Stimulated activated naive CD8-positive, alpha-beta T cell treated with anti-CD3 and anti-CD28 coated beads, Interleukin-15, Interleukin-2, amounts not matched to agents 100 U/mL and 50 U/mL, for 24 hours (primary cell): ENCODE data around the gene KRT36.

Experiments used
- ATAC-seq: fragments of 150-1000 bp; cut with Tn5 transposase; one replicate; pipeline ENCODE4 v1.10.0; 2021
- DNase-seq: peaks from one replicate; pipeline ENCODE4 v3.0.0; 2021

KRT36 gene

DNA sequence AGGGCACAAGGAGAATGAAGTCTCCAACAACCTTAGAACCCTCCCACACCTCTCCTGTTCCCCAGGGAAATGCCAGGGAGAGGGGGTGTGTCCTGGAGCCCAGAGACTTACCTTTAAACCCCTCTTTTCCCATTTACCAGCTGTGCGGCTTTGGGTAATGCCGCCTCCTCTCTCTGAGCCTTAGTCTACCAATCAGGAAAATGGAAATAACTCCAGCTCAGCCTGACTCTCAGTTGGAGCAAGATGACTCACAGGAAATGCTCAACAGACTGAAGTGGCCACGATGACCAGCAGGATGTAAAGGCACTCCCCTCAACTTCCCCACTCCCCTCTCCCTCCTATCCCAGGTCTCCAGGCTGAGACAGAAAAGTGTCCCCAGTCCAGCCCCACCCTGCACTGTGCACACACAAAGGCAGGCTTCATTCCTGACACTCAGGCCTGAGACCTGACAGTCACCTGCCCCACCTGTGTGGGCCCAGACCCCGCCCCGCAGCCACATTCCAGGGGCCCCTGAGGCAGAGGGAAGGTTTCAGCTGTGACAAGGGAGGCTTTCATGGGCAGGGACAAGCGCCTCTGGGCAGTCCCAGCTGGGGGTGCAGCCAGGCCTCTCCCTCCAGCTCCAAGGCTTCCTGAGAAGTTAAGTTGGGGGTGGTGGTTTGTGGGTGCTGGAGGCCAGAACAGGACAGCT, 32.0 kb upstream of the KRT36 start:
- no peak for ATAC-seq
- no peak for DNase-seq

DNA sequence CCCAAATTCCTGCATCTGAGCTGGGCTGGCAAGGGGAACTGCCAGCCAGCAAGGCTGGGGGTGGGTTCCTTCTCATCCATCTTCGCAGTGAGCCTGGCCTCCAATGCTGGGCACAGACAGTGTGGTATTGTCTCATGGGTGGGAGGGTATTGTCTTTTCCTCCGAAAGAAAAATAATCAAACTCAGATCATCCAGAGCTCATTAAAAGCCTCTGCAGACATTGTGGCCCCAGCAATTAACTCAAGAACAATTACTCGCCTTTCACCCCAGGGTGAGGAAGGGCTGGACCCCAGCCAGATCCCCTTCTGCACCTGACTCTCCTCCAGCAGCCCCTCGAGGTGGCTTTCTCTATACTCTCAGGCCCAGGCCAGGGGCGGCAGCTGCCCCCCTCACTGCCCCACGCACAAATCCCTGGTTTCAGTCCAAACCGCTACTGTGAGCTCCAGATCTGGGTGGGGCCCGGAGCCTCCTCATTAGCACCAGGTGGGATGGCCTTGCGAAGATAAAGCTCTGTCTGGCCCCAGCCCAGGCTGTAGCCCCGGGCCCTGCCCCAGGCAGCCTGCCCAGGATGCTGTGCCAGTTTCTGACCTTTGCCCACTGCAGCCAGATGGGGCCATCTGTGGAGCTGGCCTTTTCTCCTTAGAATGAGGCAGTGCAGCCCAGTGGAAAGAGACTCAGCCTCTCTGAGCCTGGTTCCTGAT, 31.3 kb upstream of the KRT36 start:
- no peak for ATAC-seq
- DNase-seq: no peak

DNA sequence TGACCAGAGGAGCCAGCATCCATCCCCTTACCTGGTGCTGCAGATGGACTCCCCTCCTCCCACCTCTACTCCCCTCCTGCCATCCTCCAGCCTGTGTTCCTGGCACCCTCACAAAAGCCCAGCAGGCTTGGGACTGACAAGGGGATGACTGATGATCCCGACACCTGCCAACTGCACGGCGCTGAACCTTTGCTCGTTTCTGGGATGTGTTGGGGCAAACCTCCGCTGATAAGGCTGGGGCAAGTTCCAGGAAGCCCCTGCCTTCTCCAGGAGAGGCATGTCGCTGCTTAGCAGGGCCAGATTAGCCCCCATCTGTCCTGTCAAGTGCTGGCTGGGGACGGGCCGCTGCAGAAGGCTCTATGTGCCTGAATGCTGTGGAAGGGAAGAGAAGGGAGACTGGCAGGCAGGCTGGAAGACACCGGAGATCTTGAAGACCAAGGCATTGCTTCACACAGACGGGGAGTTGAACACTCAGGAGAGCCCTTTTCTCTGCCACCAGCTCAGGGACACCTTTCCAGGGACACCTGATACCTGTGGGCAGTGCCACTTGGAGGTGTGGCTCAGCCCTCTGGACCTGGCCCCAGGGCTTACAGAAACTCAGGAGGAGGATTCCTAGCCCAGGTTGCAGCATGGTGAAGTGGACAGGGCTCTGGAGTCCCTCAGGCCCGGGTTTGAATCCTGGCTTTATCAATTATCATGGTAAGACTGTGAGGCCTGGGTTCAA, 30.0 kb upstream of the KRT36 start:
- DNase-seq (no peak), ATAC-seq (no peak)

DNA sequence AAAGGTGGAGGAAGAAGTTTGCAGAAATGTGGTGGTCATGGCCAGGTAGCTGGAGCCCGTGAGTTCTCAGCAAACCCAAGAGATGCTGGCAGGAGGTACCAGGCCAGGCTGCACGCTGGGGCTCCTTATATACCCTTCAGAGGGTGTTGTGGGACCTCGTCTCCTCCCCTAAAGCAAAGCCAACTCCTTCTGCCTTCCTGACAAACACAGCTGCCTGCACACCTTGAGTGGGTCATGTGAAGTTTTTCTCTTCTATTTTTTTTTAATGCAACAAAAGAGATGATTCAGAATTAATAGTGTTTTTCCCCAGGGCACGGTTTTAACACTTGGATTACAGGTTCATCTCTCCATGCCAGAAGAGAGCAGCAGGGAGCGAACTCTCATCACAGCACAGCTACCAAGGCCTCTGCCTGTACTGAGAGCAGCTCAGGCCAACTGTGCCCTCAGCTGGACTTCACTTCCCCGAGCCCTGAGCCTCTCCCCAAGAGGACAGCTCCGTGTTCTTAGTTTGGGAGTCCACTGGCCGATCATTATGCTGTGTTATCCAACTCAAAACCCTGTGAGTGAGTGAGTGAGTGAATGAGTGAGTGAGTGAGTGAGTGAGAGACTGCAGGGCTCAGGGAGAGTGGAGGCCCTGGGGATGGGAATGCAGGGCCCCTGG, 29.2 kb upstream of the KRT36 start, which contains the start of gene KRT15:
Gene KRT15, minus strand, starts transcription at position 102 of the 661 bp plus-strand sequence. Its CDS starts 63 bp downstream, at position 39.
- DNase-seq: no peak
- no peak for ATAC-seq

DNA sequence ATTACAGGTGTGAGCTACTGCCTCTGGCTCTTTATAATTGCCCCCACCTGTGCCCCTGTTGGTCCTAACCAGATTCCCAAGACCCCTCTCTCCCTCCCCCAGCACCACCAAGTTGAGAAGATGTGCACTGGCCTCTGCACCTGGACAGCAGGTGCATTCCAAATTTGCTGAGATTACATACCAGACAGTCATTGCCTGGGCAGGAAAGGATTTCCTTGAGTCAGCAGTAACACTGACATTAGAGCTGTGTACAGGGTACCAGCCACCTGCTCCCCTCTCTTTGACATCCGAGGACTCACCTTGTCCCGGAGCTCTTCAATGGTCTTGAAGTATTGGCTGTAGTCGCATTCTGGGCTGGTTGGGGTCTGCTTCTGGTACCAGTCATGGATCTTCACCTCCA, 28.3 kb upstream of the KRT36 start:
- ATAC-seq: no peak

DNA sequence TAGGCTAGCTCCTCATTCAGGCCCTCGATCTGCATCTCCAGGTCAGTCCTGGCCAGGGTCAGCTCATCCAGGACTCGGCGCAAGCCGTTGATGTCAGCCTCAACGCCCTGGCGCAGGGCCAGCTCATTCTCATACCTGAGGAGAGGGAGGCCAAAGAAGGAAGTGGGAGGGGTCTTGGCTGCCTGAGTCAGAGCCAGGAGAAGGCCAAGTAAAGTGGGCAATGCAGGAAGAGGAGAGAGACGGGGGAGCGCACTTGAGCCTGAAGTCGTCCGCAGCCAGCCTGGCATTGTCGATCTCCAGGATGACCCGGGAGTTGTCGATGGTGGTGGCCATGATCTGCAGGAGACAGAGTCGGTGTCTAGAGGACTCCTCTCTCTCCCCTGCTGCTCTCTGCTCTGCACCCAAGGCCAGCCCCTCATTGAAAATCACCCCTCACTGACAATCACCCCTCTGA, 27.1 kb upstream of the KRT36 start:
- DNase-seq (no peak), ATAC-seq (no peak)

More for the DNA sequence above, 28.3 kb upstream of the KRT36 start:
- no peak for DNase-seq

DNA sequence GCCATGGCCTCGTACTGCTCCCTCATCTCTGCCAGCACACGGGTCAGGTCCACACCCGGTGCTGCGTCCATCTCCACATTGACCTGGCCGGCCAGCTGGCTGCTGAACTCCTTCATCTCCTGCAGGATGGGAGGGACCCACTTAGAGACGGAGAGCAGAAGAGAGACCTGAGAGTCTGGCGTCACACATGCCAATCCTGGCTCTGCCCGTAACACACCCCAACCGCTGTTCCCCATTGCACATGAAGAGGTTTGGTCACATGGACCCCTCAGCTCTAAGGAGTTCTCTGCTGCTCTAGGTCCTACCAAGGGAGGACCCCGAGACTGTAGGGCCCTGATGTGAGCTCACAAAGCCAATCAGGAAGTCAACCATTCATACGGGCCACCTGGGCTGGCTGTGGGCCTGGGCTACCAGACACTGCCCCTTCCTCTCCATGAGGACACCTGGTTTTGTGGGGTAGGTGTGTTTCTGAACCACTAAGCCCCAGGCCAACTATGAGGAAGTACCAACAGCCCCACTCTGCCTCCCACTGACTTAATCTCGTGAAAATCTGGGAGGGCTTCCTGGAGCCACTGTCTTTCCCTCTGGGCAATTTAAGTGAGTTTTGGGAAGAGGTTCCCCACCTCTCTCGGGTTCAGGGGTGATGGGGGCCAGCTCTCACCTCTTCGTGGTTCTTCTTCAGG, 26.6 kb upstream of the KRT36 start:
- DNase-seq: no peak
- no peak for ATAC-seq

DNA sequence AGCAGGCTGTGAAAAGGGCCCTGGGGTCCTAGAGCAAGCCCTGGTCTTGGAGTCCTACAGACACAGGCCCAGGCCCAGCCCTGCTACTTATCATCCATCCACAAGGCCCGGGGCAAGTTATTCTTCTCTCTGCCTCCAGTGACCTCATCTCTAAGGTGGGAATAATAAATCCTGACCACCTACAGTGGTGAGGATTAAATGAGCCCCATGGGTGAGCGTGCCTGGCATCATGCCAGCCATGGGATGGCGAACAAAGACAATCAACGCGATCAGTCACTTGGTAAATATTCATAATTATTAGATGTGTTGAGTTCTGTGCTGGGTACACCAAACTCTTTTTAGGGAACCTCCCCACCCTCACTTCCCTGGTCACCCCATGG, 23.4 kb upstream of the KRT36 start:
- DNase-seq (no peak), ATAC-seq (no peak)

DNA sequence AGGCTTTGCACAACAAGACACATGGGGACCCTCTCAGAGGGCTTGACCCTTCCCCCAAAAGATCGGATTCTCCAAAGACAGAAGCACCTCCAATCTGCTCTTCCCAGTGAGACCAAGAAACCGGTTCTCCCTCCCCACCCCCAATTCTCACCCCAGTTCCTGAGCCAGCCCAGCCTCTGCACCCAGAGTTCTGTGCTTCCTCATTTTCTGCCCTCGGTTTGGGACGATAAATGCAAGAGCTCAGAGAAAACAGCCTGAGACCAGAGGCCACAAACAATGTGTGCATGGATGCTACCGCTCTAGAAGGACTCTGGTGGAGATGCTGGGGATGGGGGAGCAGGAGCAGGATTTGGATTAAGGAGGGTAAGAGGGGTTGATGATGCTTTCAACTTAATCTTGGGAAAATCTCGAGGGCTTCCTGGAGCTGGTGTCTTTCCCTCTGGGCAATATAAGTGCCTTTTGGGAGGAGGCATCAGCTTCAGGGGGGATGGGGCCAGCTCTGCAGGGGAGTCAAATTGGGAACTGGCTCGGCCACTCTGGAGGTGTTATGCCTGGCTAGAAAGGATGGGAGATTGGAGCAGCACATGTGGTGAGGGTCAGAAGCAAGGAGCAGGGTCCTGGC, 22.9 kb upstream of the KRT36 start:
- ATAC-seq: no peak
- no peak for DNase-seq

DNA sequence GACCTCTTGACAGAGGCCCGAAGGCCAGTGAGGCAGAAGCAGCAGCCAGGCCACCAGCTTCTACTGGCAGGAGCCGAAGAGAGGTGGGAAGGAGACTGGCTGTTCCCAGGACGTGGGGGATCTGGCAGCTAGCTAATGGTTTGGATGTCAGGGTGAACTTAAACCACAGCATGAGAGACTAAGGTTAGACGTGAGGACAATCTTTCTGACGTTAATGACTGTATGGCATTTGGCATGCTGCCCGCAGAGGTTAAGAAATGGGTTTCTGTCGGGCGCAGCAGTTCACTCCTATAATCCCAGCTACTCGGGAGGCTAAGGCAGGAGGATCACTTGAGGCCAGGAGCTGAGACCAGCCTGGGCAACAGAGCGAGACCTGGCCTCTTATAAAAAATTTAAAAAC, 22.0 kb upstream of the KRT36 start:
- DNase-seq: no peak
- ATAC-seq: no peak

DNA sequence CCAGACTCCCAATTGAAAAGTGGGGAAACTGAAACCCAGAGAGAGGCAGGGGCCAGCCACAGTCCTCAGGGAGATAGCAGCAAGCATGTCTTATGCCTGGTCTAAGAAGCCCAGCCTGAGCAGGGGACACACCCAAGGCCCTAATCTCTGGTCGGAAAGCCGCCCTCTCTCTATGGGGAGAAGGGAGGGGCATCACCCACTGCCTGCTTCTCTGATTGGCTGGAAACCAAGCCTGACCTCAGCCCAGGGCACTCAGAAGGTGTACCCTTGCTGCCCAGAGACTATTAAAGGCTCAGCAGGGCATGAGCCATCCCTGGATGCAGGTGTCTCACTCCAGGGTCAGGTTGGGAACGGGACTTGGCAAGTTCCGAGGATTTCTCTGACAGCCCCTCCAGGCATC, 21.4 kb upstream of the KRT36 start:
- ATAC-seq (no peak), DNase-seq (no peak)

DNA sequence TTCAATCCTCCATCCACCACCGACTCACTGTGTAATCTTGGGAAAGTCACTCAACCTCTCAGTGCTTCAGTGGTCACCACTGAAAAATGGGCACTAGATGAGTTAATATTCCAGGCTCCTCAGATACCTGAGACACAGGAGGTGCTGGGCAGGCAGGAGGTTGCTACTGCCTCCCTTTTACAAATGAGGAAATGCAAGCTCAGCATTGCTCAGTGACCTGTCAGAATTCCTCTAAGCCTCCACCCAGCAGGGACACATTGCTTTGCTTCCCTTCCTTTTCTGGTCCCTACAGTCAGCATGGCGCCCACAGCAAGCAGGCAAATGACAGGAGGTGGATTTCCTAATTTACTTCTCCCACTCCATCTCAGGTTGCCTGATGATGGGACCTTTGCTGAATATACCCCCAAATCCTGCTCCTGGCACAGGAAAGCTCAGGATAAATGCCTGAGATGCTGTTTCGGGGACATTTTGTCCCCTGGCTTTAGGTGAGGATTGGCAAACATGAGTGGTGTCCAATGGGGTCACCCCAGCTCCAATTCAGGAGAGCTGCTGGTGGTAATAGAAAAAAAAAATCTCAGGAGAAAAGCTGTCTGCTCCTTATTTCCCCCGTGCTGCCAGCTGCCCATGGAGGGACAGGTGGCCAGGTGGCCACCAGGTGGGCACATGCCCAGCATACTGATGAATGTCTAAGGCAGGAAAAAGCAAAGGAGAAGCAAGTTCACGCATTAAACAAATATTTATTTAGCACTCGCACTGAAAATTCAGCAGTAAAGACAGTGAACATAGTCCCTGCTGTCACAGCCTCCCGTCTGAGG, 20.7 kb upstream of the KRT36 start:
- DNase-seq (no peak), ATAC-seq (no peak)

DNA sequence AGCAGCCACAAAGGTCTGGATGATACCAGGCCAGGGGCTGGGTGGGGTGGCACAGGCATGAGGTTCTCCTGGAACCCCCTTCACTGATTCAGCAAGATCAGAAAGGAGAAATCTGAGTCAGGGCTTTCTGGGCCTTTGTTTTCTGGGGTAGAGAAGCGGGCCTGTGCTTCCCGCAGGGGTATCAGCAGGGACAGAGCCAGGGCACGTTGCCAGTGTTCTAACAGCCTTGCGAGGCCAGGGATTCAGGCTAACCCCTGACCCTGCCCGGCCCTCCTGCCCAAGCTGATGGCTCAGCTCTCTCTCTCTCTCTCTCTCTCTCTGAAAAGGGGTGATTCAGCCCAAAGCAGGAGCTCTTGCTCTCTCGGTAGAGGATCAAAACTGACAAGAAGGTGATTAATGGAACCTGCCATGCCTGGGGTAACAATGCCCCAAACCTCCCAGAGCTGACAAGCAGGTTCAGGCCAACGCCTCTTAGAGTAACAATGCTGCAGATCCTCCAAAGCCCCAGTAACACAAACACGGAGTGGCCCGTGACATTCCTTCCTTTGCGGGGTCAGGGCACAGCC, 17.7 kb upstream of the KRT36 start:
- no peak for DNase-seq
- no peak for ATAC-seq

DNA sequence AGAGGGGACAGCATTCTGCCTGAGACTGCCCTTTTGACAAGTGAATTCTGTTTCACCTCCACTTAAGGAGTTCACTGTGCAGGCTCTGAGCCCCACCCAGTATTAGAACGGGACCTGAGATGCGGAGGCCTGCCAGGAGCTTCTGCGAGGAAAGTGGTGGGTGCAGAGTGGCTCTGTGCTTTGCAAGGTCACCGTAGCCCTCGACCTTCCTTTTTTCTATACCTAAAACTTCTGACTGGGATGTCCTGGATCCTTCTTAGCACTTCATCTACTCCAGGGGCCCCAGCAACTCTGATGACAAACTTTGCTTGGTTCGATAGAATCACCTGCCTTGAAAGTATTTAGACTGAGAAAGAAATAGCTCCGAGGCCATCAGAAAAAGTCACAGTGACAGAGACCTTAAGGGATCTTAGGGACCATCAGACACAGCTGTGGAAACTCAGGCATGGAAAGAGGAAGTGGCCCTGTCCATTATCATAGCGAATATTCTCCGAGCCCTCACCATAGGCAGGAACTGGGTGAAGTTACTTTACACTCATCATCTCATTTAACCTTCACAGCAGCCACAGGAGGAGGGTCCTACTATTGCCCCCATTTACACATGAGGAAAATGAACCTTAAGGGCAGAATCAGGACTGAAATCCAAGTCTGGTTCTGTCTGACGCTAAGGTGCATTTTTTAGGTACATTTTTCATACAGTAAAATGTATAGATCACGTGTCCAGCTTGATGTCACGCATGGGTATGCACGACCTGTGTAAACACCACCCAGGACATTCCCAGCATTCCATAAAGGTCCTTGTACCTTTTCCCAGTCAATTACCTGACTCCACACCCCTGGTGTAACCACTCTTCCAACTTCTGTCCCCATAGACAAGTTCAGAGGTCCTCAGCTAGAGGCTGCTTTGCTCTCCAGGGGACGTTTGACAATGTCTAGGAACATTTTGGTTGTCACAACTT, 16.4 kb upstream of the KRT36 start:
- no peak for DNase-seq
- no peak for ATAC-seq

DNA sequence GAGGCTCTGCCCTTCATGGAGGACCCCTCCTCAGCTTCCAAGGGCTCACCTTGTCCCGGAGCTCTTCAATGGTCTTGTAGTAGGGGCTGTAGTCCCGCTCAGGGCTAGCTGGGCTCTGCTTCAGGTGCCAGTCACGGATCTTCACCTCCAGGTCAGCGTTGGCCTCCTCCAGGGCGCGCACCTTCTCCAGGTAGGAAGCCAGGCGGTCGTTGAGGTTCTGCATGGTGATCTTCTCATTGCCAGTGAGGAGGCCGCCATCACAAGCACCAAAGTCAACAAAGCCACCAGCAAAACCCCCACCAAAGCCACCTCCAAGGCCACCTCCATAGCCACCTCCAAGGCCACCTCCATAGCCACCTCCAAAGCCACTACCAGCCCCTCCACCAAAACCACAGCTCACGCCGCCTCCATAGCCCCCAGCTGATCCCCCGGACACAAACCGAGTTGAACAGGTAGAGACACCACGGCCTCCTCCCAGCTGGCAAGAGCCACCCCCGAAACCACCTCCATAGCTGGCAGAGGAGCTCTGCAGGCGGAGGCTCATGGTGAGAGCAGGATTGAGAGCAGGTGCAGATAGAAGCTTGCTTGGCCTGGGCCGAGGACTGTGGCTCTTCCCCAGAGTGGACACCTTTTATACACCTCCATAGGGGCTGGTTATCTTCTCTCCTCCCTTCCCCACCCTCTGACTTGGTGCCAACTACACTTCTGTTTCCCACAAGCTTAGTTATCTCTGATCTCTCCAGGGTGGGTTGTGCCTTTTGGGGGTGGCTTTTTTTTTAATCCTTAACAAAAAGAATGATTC, 15.5 kb upstream of the KRT36 start, which contains the start of gene KRT13:
Gene KRT13, minus strand, starts transcription at position 606 of the 802 bp plus-strand sequence. Its CDS starts 62 bp downstream, at position 544.
- no peak for DNase-seq
- ATAC-seq: no peak

DNA sequence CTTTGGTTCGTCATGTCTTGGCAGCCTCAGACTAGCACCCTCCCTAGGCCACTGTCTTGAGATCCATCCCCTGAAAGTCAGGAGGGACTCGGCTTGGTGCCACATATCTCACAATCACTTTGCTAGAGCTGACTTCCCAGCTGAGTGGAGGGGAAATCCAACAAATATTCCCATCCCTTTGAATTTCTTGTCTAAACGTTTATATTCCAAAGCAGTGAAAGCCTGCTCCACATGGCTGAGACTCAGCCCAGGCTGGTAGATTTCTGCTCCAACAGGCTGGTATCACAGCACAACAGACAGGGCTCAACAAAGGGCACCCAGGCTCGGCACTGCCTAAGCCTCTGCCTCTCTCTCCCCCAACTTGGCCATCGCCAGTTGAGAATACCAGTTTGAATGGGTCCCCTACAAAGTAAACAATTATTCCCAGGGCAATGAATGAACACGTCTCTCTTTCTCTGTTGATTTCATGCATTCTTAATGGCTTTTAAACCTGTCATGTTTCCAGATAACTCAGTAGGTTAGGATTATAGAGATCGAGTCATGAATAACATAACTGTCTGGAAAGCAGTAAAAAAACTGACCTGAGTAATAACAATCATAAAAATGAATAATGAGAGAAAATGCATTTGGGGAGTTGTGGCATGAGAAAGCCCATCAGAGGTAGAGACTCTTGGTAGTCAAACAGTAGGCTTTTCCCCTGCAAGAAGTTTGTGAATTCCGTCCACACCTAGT, 14.7 kb upstream of the KRT36 start:
- DNase-seq: no peak
- ATAC-seq: no peak

DNA sequence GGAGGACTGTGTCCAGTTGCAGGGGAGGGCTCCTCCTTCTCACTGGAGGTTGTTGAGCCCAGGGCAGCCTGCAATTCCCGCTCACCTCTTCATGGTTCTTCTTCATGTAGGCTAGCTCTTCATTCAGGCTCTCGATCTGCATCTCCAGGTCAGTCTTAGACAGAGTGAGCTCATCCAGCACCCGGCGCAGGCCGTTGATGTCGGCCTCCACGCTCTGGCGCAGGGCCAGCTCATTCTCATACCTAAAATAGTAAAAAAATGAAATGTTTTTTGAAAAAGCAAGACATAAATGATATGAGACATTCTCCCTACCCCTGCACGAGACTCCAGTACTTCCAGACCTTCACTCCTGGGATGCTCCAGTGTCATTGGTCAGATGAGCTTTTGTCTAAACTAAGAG, 13.5 kb upstream of the KRT36 start:
- no peak for DNase-seq
- ATAC-seq: no peak
